ENCODE data around the gene CD209. TPM values are rescaled to one million over a fixed set of nuclear protein-coding genes. Genes with fewer than 3 reads are reported as not detected.

Gene CD209
- total and polyA plus RNA-seq, 2 of the 8 experiments (the other 6 are each of a cell fraction or from before 2014, with no cell fraction given): 0.05 to 0.22 TPM

- TF ChIP-seq CTCF (IDR thresholded peaks at IDR 0.05; ENCODE audit: control extremely low read depth in 1 of 3, insufficient read depth in 1 of 3, low read depth in 1 of 3, low read length in 3 of 3) (peak; percentile 41 to 75 (median 64)), MAFK (IDR thresholded peaks at IDR 0.05; ENCODE audit: low read depth, low read length) (no peak), EP300 (IDR thresholded peaks at IDR 0.05; ENCODE audit: borderline replicate concordance in 1 of 2, low read depth in 2 of 2, low read length in 2 of 2) (peak in 1 of 2 experiments; percentile 85; a peak in 2 of 3 replicates), PHF8 (conservative IDR thresholded peaks at IDR 0.05; ENCODE audit: low read depth, low read length) (no peak), TAF1 (IDR thresholded peaks at IDR 0.05; ENCODE audit: low read depth, low read length) (no peak), BCL11A (IDR thresholded peaks at IDR 0.05; ENCODE audit: low read depth in 2 of 2, low read length in 2 of 2) (peak in 1 of 2 experiments; percentile 55), SUZ12 (IDR thresholded peaks at IDR 0.05; ENCODE audit: low read length) (no peak), GABPA (IDR thresholded peaks at IDR 0.05; ENCODE audit: borderline replicate concordance, insufficient read depth, low read length) (no peak), FOSL1 (IDR thresholded peaks at IDR 0.05; ENCODE audit: insufficient read depth, low read depth, low read length) (no peak), TAF7 (optimal IDR thresholded peaks at IDR 0.05; ENCODE audit: borderline replicate concordance, low read depth, low read length) (no peak), ZNF274 (IDR thresholded peaks at IDR 0.05; ENCODE audit: borderline replicate concordance, extremely low read depth, low read length) (no peak), CHD1 (IDR thresholded peaks at IDR 0.05; ENCODE audit: low read depth, low read length) (no peak), CHD2 (IDR thresholded peaks at IDR 0.05; ENCODE audit: low read length) (peak; percentile 18; the same call in 1 of the 2 replicates), HDAC2 (IDR thresholded peaks at IDR 0.05; ENCODE audit: borderline replicate concordance in 1 of 2, low read depth in 2 of 2, low read length in 2 of 2) (peak in 1 of 2 experiments; percentile 43; a peak in 1 of 4 replicates), KDM5A (IDR thresholded peaks at IDR 0.05; ENCODE audit: low read length) (no peak), SAP30 (IDR thresholded peaks at IDR 0.05; ENCODE audit: insufficient read depth, insufficient replicate concordance, low read length) (no peak), USF2 (IDR thresholded peaks at IDR 0.05; ENCODE audit: low read length) (no peak), RNF2 (IDR thresholded peaks at IDR 0.05; ENCODE audit: borderline replicate concordance, low read depth, low read length, missing control alignments, poor library complexity, severe bottlenecking) (no peak), TCF12 (IDR thresholded peaks at IDR 0.05; ENCODE audit: low read depth, low read length) (peak; percentile 44; the same call in 1 of the 2 replicates), POLR2A (IDR thresholded peaks at IDR 0.05; ENCODE audit: control extremely low read depth in 1 of 2, low read depth in 2 of 2, low read length in 2 of 2) (no peak), CREB1 (IDR thresholded peaks at IDR 0.05) (no peak)
Observed at GRCh38 chr19:7748756-7749155, 1.4 kb upstream of the CD209 start (continued).

Data from H1 (cell line).